GM21825 (cell line): Measurements from ENCODE around the gene ZBTB4.
"Not testable (repeated sequence)": the region's sequence is repeated elsewhere in the genome, so short reads cannot be mapped to it uniquely, and the experiment has no call there.

Experiments
- ATAC-seq: cut with Tn5 transposase; IDR thresholded peaks from one replicate; pipeline ENCODE4 v1.9.1; 2021; ENCODE audit warnings: mild to moderate bottlenecking, moderate library complexity; ENCODE audit not compliant: unreplicated experiment

ZBTB4 gene

DNA sequence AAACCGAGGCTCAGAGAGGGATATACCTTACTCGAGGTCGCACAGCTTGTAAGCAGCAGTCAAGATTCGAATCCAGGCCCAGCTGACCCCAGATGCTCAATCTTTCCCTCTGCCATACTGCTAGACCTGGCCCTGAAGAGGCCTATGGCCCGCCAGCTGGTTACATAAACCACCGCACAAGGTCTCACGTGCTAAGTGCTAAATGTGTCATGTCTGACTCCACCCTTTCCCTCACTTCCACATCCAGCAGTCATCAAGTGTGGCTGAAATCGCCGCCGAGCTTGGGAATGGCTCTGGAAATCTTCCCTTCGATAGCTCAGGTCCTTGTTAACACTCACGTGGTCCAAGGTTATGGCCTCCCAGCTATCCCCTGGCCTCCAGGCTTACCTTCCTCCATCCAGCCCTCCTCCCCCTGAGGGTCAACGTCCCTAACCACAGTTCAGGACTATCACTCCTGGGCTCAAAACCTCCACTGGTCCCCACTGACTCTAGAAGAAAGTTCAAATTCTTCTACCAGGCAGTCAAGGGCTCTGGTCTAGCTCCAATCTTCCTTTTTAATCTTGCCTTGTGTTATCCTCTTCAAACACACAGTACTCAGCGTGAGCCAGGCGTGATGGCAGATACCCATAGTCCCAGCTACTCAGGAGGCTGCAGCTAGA, 3.5 kb downstream of the ZBTB4 start:
- ATAC-seq: no peak

- not testable (repeated sequence) for ATAC-seq
These were observed 4.7 kb downstream of the ZBTB4 start for GRCh38 chr17:7474767-7475166.

GRCh38 chr17:7471729-7472128, 7.7 kb downstream of the ZBTB4 start:
- no peak for ATAC-seq

- ATAC-seq: not testable (repeated sequence)
These were observed 8.9 kb downstream of the ZBTB4 start for GRCh38 chr17:7470457-7470973.

GRCh38 chr17:7469843-7470242, 9.6 kb downstream of the ZBTB4 start:
- not testable (repeated sequence) for ATAC-seq

DNA sequence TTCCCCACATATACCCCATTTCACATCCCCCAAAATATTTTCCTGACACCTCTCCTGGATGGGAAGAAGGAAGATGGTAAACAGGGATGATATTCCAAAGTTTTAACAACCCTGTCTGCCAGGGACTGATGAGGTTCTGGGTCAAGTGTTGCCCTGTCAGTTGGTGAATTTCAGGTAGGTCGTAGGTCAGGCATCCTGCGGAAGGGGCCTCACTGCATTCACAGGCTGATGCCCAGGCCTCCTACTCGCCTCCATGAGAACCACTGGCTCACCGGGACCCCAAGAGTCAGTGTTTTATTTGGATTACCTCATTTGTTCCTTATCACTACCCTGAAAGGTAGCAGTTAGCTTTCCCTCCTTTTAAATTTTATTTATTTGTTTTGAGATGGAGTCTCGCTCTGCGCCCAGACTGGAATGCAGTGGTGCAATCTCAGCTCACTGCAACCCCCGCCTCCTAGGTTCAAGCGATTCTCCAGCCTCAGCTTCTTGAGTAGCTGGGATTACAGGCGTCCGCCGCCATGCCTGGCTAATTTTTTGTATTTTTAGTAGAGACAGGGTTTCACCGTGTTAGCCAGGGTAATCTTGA, 10.5 kb downstream of the ZBTB4 start:
- no peak for ATAC-seq

DNA sequence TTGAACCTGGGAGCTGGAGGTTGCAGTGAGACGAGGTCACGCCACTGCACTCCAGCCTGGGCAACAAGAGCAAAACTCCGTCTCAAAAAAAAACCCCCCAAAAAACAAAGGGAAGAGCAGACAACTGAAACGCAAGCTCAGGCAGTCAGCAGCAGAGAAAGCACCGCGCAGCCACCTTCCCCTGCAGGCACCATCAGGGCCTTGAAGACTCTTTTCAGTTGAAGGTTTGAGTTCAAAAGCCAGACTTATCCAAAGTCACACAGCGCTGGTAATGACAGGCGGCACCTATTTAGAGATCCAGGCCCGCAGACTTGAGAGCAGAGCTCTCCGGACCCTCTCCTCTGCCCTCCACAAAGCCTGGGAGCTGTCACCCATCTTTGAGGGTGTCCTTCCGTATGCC, 11.1 kb downstream of the ZBTB4 start:
- no peak for ATAC-seq

DNA sequence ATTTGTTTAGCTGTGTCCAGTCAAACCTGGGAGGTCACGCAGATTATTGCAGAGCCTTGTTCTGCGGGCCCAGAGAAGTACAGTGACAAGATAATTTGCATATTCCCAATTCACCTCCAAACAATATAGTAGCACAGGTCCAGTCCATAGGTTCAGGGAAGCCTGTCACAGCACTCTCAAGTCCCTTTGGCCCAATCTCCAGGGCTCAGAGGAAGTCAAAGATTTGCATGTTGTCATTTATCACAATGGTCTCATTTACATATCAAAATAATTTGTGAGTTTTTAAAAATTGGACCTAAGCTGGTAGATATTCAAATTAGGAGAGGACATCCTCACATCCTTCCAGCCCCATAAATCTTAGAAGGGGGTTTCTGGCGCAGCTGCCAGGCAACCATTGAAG, 11.9 kb downstream of the ZBTB4 start:
- no peak for ATAC-seq

- ATAC-seq: no peak
These were observed 12.6 kb downstream of the ZBTB4 start for GRCh38 chr17:7466639-7467341.

GRCh38 chr17:7466318-7466638, 13.2 kb downstream of the ZBTB4 start:
- ATAC-seq: no peak

- no peak for ATAC-seq
These were observed 13.7 kb downstream of the ZBTB4 start for GRCh38 chr17:7465597-7466275.

- no peak for ATAC-seq
These were observed 15.3 kb downstream of the ZBTB4 start for GRCh38 chr17:7464081-7464480.

GRCh38 chr17:7463372-7463846, 16.0 kb downstream of the ZBTB4 start:
- ATAC-seq: no peak

GRCh38 chr17:7462474-7463371, 16.7 kb downstream of the ZBTB4 start:
- no peak for ATAC-seq

DNA sequence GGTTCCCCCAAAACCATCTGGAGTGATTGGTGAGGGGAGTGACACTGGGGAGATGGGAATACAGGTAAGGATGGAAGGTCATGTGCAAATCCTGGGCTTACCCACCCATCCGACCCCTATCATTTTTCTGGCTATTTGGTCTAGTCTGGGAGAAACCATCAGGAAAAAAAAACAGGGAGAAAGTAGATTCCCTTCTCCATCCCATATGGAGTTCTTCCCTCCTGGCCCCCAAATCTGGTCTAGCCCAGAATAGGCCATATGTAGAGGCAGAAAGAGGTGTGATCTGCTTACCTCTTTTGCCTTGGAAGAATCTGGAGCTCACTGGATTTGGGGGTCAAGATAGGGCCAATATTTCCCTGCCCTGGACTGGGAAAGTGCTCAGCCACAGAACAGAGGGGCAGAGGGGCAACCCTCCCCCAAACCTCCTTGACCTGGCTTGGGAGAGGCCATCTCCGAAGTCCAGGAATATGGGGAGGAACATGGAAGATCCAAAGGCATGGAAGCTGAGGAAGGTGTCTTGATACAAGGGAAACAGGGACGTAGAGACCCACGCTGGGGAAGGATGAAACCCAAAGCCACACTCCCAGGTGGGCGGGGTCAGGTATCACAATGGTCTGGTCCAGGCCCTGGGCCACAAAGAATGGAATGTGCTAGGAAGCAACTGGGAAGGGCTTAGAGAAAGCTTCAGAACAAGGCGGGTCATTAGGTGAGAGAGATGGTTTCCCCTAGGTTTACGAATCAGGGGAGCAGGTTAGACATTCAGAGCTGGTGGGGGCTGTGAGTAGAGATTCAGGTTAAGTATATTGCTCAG, 18.4 kb downstream of the ZBTB4 start:
- no peak for ATAC-seq

GRCh38 chr17:7459961-7460545, 19.4 kb downstream of the ZBTB4 start:
- no peak for ATAC-seq

GRCh38 chr17:7448461-7448860, 31.0 kb downstream of the ZBTB4 start:
- no peak for ATAC-seq

DNA sequence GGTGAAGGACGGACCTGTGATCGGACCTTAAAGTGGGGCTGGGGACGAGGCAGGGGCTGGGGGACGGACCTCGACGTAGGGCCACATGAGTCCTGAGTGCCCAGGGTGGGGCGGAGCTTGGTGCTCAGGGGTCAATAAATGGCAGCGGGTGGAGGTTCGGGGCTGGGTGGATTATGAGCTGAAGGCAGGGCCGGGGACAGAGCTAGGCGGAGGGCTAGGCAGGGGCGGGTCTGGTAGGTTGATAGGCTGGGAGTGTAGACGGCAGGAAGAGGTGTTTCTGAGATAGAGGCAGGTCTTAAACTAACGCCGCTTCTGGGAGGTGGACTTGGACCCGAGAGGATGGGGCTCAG, 33.8 kb downstream of the ZBTB4 start:
- ATAC-seq: no peak
